Amniotic epithelial cell (primary cell): ENCODE results near the gene KIF13A.
A peak's percentile ranks its signal among the peaks of the same experiment; 100 is the strongest.
"Not testable (repeated sequence)": the region's sequence is repeated elsewhere in the genome, so short reads cannot be mapped to it uniquely, and the experiment has no call there.

Experiments used
- DNase-seq: peaks from one replicate; pipeline ENCODE4 v3.0.0-alpha.2; 2010; ENCODE audit warnings: low read depth

The KIF13A gene

GRCh38 chr6:17871189-17871519 lies 116.3 kb downstream of the KIF13A start:
- DNase-seq: no peak

DNA sequence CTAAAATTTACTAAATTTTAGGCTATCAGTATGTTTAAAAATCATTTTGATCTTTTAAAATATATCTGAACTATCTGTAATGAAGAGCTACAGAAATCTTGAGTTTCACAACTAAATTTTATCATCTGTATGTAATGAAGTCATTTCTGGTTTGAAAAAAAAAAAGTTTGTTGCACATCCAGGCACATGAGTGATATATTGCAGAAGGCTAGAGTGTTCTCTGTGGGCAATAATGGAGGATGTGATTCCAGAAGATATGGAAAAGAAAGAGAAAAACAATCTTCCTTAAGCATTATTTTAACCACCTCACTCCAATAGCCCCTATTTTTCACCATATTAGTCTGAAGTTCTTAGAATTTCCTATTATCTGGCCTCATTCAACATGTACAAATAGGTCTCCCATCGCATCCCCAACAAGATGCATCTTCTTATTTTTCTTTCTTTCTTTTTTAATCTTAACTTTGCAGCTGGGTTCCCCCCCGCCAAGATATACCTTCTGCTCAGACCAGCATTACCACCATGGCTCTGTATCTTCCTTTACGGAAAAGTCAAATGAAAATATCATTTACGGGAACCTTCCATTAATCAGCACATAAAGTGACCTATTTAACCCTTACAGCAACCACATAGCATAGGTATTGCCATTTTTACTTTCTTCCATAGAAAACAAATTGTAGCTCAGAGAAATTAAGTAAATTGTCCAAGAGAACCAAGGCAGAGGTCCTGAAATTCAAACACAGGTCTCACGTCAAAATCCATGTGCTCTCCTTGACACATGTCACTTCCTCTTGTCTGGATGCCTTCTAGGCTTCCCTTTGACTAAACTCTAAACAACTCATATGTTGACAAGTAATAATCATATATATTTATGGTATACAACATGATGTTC lies 116.9 kb downstream of the KIF13A start:
- peak; percentile 74 for DNase-seq

GRCh38 chr6:17869753-17870050 lies 117.7 kb downstream of the KIF13A start:
- DNase-seq: no peak

- DNase-seq: peak; percentile 88
These were observed 118.3 kb downstream of the KIF13A start for GRCh38 chr6:17869010-17869752.

DNA sequence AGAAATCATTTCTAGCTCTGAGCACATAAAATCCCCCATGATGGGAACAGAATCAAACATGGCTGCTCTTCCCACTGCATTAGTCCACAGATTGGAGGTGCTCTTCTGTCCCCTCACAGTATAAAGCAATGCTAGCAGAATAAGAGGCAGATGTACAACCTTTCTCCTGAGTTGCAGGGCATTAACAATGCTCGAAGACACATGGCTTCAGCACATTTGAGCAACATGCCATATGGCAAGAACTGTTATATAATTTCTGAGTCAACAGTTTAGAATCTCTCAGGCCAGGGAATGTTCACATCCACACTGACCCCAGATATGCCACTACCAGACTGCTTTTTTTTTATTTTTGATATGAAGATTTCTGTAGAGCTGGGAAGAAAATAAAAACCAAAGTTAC lies 119.6 kb downstream of the KIF13A start:
- peak; percentile 84 for DNase-seq

GRCh38 chr6:17866876-17867444 lies 120.5 kb downstream of the KIF13A start:
- DNase-seq: no peak

DNA sequence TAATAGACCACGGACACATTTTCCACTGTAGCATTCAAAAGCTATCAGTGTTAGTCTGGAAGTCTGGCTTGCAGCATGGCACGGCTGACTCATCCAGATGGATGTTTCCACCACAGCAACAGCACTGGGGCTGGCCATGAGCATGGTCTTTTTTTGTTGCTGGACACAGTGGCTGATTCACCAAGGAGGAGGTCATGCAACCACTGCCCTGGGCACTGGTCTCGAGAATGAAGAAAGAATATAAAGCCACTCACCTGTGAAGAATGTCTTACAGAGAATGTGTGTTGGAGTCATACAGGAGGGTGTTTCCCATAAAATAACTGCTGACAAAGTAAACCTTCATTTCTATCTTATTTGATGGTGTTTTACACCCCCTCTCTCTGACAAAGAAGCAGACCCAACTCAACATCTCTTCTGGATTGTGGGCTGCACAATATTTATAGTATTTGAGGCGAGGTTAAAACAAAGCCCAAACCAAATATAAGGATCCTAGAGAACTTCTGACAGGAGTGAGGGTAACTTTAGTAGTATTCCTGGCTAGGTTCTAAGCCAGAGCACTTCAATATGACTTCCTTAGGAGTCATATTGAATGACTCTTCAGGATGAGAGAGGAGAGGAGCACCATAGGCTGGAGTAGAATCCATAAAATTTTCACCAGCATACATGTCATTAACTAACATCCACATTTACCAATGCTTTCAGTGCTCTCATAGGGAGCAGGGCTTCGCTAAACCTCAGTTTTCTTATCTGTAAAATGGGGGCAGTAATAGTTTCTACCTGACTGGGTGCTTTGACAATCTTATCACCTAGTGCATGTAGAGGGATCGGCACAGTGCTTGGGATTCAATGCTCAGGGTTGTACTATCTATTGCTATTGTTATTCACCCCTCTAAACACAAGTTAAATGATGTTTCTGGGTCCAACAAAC lies 121.4 kb downstream of the KIF13A start:
- peak; percentile 98 for DNase-seq

- DNase-seq: peak; percentile 31
These were observed 122.2 kb downstream of the KIF13A start for GRCh38 chr6:17865243-17865642.

DNA sequence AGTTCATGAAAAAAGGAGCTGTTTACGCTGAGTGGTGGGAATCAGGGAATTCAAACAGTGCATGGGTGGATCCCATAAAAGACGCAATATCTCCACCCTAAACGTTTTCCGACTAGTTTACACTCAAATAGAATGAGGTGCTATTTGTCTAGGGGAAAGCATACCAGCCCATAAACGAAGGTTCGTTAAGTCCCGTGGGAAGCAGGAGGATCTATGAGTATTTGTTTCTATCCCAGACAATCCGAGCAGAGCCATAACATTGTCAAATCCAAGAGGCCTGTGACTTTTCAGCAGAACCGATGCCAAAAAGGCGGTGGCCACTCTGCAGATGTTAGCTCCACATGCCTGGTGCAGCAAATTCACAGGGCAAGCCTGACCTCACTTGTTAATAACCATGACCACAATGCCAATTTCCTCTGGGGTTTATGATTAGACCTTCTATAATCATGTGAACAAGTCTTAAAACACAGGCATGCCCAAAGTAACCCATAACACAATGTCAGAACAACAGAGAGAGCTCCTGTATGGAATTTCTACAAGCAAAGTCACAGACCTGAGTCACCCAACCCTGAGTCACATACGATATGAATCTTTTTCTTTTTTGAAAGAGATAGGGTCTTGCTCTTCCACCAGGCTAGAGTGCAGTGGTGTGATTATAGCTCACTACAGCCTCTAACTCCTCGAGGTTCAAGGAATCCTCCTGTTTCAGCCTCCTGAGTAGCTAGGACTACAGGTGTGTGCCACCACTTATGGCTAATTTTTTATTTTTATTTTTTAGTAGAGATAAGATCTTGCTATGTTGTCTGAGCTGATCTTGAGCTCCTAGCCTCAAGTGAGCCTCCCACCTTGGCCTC lies 123.3 kb downstream of the KIF13A start:
- DNase-seq: peak; percentile 66

DNA sequence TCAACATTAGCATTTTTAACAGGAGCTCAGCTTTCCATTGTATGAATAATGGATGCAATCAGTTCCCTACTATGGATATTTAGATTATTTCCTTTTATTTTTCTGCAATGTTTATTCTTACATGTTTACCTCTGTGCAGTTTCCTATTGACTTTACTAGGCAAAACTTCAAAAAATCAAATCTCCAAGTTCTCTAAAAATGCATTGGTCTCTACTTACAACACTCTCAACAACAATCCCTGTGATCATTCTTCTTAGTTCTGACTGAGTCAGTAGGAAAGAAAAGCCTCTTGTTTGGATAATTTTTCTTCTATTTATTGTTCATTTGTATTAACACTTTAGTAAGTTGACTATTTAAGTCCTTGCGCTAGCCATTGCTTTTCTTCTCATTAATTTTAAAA lies 126.1 kb downstream of the KIF13A start:
- no peak for DNase-seq

DNA sequence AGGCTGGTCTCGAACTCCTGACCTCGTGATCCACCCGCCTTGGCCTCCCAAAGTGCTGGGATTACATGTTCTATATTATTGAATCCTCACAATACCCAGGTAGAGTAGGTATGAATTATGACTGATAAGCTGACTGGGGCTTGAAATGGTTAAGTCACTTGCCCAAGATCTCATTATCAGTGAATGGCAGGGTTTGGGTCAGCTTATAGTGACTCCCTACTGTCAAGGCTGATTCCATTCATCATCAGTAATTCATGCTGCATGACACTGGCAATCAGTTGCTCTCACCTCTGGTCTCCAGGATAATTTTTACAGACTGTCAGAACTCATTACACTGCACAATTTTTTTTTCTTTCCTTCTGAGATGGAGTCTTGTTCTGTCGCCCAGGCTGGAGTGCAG lies 127.6 kb downstream of the KIF13A start:
- no peak for DNase-seq

GRCh38 chr6:17858584-17858983 lies 128.9 kb downstream of the KIF13A start:
- DNase-seq: no peak

GRCh38 chr6:17857188-17857587 lies 130.2 kb downstream of the KIF13A start:
- DNase-seq: not testable (repeated sequence)

DNA sequence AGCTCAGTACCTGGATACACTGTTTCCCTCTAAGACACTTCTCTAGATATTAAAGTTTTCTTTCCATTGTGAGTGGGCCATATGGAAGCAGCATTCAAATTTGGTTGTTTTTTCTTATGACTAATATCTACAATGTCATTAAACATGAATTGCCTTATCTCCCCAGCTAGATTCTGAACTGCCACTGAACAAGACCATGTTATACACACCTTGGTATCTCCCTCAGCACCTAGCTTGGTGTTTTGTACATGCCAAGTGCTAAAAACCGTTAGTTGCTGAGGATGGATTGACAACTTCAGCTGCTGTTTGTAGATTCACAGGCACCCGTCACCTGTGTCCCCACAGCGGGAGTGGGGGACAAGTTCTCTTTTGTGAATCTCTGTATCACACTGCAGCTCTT lies 131.1 kb downstream of the KIF13A start:
- no peak for DNase-seq

- DNase-seq: no peak
These were observed 132.1 kb downstream of the KIF13A start for GRCh38 chr6:17855381-17855780.

DNA sequence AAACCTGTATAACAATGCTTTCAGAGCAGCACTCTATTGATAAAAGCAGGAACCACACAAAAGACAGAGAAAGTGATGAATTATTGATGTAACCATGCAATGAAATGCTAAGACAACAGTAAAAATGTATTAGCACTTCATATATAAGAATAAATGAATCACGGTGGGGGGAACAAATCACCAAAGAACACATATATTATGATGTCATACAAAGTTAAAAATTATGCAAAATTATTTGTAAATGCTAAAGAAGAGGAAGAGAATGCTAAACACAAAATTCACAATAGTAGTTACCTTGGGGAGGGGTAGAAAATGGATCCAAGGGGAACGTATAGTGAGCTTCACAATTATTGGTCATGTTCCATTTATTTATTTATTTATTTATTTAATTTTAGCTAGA lies 133.9 kb downstream of the KIF13A start:
- DNase-seq: no peak

GRCh38 chr6:17851720-17852161 lies 135.7 kb downstream of the KIF13A start:
- DNase-seq: peak; percentile 87

DNA sequence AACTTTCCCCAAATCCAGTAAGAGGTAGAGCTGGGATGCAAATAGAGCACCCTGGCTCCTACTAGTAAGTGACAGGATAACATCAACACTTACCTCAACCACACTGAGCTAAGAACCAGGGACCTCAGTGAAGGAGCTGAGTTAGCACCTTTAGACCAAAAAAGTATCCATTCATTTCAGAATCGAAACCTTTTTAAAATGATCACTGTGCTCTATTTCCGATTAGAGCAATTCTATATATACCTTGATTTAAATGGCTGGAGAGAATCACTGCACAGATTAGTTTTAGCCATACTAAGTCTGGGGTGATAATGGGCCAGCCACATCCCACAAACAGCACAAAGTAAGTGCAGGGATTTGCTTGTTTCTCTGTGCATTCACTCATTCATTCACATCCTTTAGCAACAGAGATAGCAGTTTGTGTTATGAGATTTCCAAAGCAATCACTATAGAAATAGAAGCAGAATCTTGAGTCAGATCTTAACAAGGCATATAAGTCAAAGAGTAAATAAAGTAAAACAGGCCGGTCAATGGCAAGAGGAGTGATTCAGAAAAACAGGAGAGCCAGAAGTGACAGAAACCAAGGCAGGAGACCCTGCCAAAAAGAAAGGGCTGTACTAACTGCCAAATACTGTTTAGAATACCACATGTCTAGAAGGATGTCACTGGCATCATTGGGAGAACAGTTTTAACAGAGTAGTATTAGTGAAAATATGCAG lies 136.3 kb downstream of the KIF13A start:
- DNase-seq: peak; percentile 52

GRCh38 chr6:17850281-17850680 lies 137.2 kb downstream of the KIF13A start:
- no peak for DNase-seq

DNA sequence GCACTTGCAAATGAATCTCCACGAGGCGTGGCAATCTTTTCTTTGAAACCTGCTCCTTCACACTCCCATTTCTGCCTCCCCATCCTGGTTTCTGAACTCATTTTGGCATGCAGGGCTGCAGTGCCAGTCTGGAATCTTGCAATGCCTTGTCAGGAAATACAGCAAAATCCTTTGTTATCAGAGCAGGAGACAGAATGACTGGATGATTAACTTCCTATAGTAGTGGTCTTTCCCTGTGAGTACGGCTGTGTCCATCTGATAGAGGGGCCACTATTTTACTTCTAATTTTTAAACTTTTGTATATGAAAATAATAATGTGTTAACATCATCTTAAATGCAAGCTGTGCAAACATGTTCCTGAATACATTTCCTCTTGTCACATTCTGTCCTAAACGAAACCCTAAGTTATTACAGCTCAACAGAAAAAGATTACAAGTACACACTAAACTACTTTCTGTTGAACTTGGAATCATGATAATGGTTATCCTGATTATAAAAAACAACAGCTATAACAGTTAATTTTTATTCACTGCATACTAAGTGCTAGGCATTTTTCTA lies 140.2 kb downstream of the KIF13A start:
- DNase-seq: no peak
